ENCODE measurements around the gene MRPL40.

Gene MRPL40

GRCh38 chr22:19398652-19399051 is 33.7 kb upstream of the MRPL40 start:
- no peak overlapping the region for H3K4me2 ChIP-seq (ENCODE audit: low read depth, low read length, poor library complexity, severe bottlenecking)
- no peak overlapping the region for H3K27ac ChIP-seq (ENCODE audit: low read depth, low read length)
- no peaks in the 10 kb centered on the region for H3K27me3 ChIP-seq (ENCODE audit: low read length)
- H3K9me3 ChIP-seq (ENCODE audit: insufficient read depth, low read length) = no peaks in the 10 kb centered on the region
- H3K79me2 ChIP-seq (ENCODE audit: insufficient read depth, low read length) = no peaks in the 10 kb centered on the region
- no peak overlapping the region for H2AFZ ChIP-seq (ENCODE audit: low read depth, low read length, severe bottlenecking)
- H3K36me3 ChIP-seq (ENCODE audit: low read length) = no peaks in the 10 kb centered on the region
- H3F3A ChIP-seq (ENCODE audit: insufficient read depth) = no peaks in the 10 kb centered on the region
- H4K20me1 ChIP-seq (ENCODE audit: low read depth, low read length) = no peaks in the 10 kb centered on the region
- no peaks in the 10 kb centered on the region for H3K9me2 ChIP-seq (replicated peaks; ENCODE audit: insufficient read depth, low read length)
- no peak for TF ChIP-seq EZH2phosphoT487 (conservative IDR thresholded peaks at IDR 0.05; ENCODE audit: low read length)
- TF ChIP-seq CTCF (IDR thresholded peaks at IDR 0.05; ENCODE audit: insufficient read depth, low read length, poor library complexity, severe bottlenecking) = no peak
- H3K4me3 ChIP-seq (ENCODE audit: insufficient read depth, low read length, poor library complexity, severe bottlenecking) = no peak overlapping the region
- no peak overlapping the region for H3K9ac ChIP-seq (ENCODE audit: low read length)

- Histone ChIP-seq H4K20me1 (ENCODE audit: low read depth, low read length) (no peaks in the 10 kb centered on the region), H3K9me2 (replicated peaks; ENCODE audit: insufficient read depth, low read length) (no peaks in the 10 kb centered on the region), H3K4me2 (ENCODE audit: low read depth, low read length, poor library complexity, severe bottlenecking) (no peak overlapping the region), H3K79me2 (ENCODE audit: insufficient read depth, low read length) (no peaks in the 10 kb centered on the region), H3K27me3 (ENCODE audit: low read length) (no peaks in the 10 kb centered on the region), H3K9ac (ENCODE audit: low read length) (no peak overlapping the region), H3F3A (ENCODE audit: insufficient read depth) (no peaks in the 10 kb centered on the region), H2AFZ (ENCODE audit: low read depth, low read length, severe bottlenecking) (no peak overlapping the region), H3K36me3 (ENCODE audit: low read length) (no peaks in the 10 kb centered on the region), H3K27ac (ENCODE audit: low read depth, low read length) (no peak overlapping the region), H3K9me3 (ENCODE audit: insufficient read depth, low read length) (no peaks in the 10 kb centered on the region), H3K4me3 (ENCODE audit: insufficient read depth, low read length, poor library complexity, severe bottlenecking) (no peak overlapping the region)
- TF ChIP-seq CTCF (IDR thresholded peaks at IDR 0.05; ENCODE audit: insufficient read depth, low read length, poor library complexity, severe bottlenecking) (no peak), EZH2phosphoT487 (conservative IDR thresholded peaks at IDR 0.05; ENCODE audit: low read length) (no peak)
Measured at GRCh38 chr22:19400881-19401280, 31.5 kb upstream of the MRPL40 start.

GRCh38 chr22:19401483-19401882 is 30.9 kb upstream of the MRPL40 start:
- H3K9me3 ChIP-seq (ENCODE audit: insufficient read depth, low read length) = no peaks in the 10 kb centered on the region
- no peaks in the 10 kb centered on the region for H3K9me2 ChIP-seq (replicated peaks; ENCODE audit: insufficient read depth, low read length)
- H4K20me1 ChIP-seq (ENCODE audit: low read depth, low read length) = no peaks in the 10 kb centered on the region
- H3K27ac ChIP-seq (ENCODE audit: low read depth, low read length) = no peak overlapping the region
- TF ChIP-seq EZH2phosphoT487 (conservative IDR thresholded peaks at IDR 0.05; ENCODE audit: low read length) = no peak
- no peak overlapping the region for H2AFZ ChIP-seq (ENCODE audit: low read depth, low read length, severe bottlenecking)
- H3K79me2 ChIP-seq (ENCODE audit: insufficient read depth, low read length) = no peaks in the 10 kb centered on the region
- H3K4me3 ChIP-seq (ENCODE audit: insufficient read depth, low read length, poor library complexity, severe bottlenecking) = no peak overlapping the region
- no peaks in the 10 kb centered on the region for H3F3A ChIP-seq (ENCODE audit: insufficient read depth)
- H3K36me3 ChIP-seq (ENCODE audit: low read length) = no peaks in the 10 kb centered on the region
- H3K4me2 ChIP-seq (ENCODE audit: low read depth, low read length, poor library complexity, severe bottlenecking) = no peak overlapping the region
- H3K27me3 ChIP-seq (ENCODE audit: low read length) = no peaks in the 10 kb centered on the region
- H3K9ac ChIP-seq (ENCODE audit: low read length) = no peak overlapping the region

GRCh38 chr22:19402642-19403191 is 29.6 kb upstream of the MRPL40 start:
- no peaks in the 10 kb centered on the region for H3K79me2 ChIP-seq (ENCODE audit: insufficient read depth, low read length)

More at GRCh38 chr22:19402642-19403191, 29.6 kb upstream of the MRPL40 start:
- H3K36me3 ChIP-seq (ENCODE audit: low read length) = no peaks in the 10 kb centered on the region
- no peaks in the 10 kb centered on the region for H4K20me1 ChIP-seq (ENCODE audit: low read depth, low read length)
- no peaks in the 10 kb centered on the region for H3K9me3 ChIP-seq (ENCODE audit: insufficient read depth, low read length)
- H3F3A ChIP-seq (ENCODE audit: insufficient read depth) = no peaks in the 10 kb centered on the region
- H3K27ac ChIP-seq (ENCODE audit: low read depth, low read length) = no peak overlapping the region
- H3K9ac ChIP-seq (ENCODE audit: low read length) = no peak overlapping the region
- H3K9me2 ChIP-seq (replicated peaks; ENCODE audit: insufficient read depth, low read length) = no peaks in the 10 kb centered on the region
- no peak overlapping the region for H2AFZ ChIP-seq (ENCODE audit: low read depth, low read length, severe bottlenecking)
- H3K27me3 ChIP-seq (ENCODE audit: low read length) = no peaks in the 10 kb centered on the region
- H3K4me3 ChIP-seq (ENCODE audit: insufficient read depth, low read length, poor library complexity, severe bottlenecking) = no peak overlapping the region
- TF ChIP-seq EZH2phosphoT487 (conservative IDR thresholded peaks at IDR 0.05; ENCODE audit: low read length) (no peak), CTCF (IDR thresholded peaks at IDR 0.05; ENCODE audit: insufficient read depth, low read length, poor library complexity, severe bottlenecking) (no peak)
- H3K4me2 ChIP-seq (ENCODE audit: low read depth, low read length, poor library complexity, severe bottlenecking) = no peak overlapping the region
